AG04449 (cell line): ENCODE measurements around the gene GALNT18.

Source experiments
- CTCF ChIA-PET: fragments of 350-600 bp; formaldehyde crosslinking; extraction: SDS; loops from one replicate; lab custom pipeline; 2021; ENCODE audit warnings: antibody characterized with exemption; lab: Yijun Ruan, JAX
- POLR2A ChIA-PET: fragments of 400-600, 350-600 bp; formaldehyde crosslinking; extraction: SDS; loops from one replicate; lab custom pipeline; 2020; ENCODE audit warnings: antibody characterized with exemption, inconsistent platforms; lab: Yijun Ruan, JAX
- DNase-seq: peaks from one replicate; pipeline ENCODE4 v3.0.0-alpha.2; 2010; ENCODE audit warnings: low read depth, low spot score
- H3K4me3 ChIP-seq: 2 replicates; pipeline ENCODE4 v1.5.1; 2011; ENCODE audit warnings: low read depth, mild to moderate bottlenecking, control low read depth, low read length
- CTCF ChIP-seq: IDR thresholded peaks from one replicate; pipeline ENCODE4 v1.5.1; 2011; ENCODE audit warnings: mild to moderate bottlenecking, moderate library complexity, low read length, control low read depth, inconsistent platforms; ENCODE audit not compliant: insufficient read depth; ENCODE audit errors: missing control alignments

GALNT18 gene

GRCh38 chr11:11571893-11572292, 49.9 kb downstream of the GALNT18 start:
- DNase-seq, result no peak
- ChIA-PET CTCF (interaction anchor here (1.5 kb wide), 1 partner anchor 11 kb away, joined by 8 read pairs; no protein-coding TSS in a partner anchor), POLR2A (no interaction called here)
- no peak for TF ChIP-seq CTCF
- no peak overlapping the region for H3K4me3 ChIP-seq

- no peak overlapping the region for H3K4me3 ChIP-seq
- POLR2A ChIA-PET, result no interaction called here
- no peak for DNase-seq
- CTCF ChIA-PET, result no interaction called here
- no peak for TF ChIP-seq CTCF
These were observed 51.0 kb downstream of the GALNT18 start for GRCh38 chr11:11570823-11571222.

- ChIA-PET CTCF (no interaction called here), POLR2A (no interaction called here)
- no peak overlapping the region for H3K4me3 ChIP-seq
- TF ChIP-seq CTCF, result no peak
- no peak for DNase-seq
These were observed 51.8 kb downstream of the GALNT18 start for GRCh38 chr11:11569936-11570491.

GRCh38 chr11:11568651-11569229, 53.1 kb downstream of the GALNT18 start:
- no peak for DNase-seq
- POLR2A ChIA-PET, result no interaction called here

GRCh38 chr11:11567936-11568650, 53.7 kb downstream of the GALNT18 start:
- CTCF ChIA-PET, result interaction anchor here (1.0 kb wide), 1 partner anchor 11 kb away, joined by 3 read pairs; no protein-coding TSS in a partner anchor
- DNase-seq, result no peak
- no peak overlapping the region for H3K4me3 ChIP-seq
- no peak for TF ChIP-seq CTCF
- POLR2A ChIA-PET, result no interaction called here

More at GRCh38 chr11:11568651-11569229, 53.1 kb downstream of the GALNT18 start:
- H3K4me3 ChIP-seq, result no peak overlapping the region
- CTCF ChIA-PET, result interaction anchor here (1.0 kb wide), 1 partner anchor 11 kb away, joined by 3 read pairs; no protein-coding TSS in a partner anchor
- TF ChIP-seq CTCF, result no peak

- no peak for TF ChIP-seq CTCF
- no peak overlapping the region for H3K4me3 ChIP-seq
- no peak for DNase-seq
- POLR2A ChIA-PET, result no interaction called here
- CTCF ChIA-PET, result no interaction called here
These were observed 56.2 kb downstream of the GALNT18 start for GRCh38 chr11:11565636-11566035.
